Measurements from ENCODE around the gene RYR2.
"Not testable (repeated sequence)": the region's sequence is repeated elsewhere in the genome, so short reads cannot be mapped to it uniquely, and the experiment has no call there.

The RYR2 gene

GRCh38 chr1:237091691-237092090 is 49.7 kb downstream of the RYR2 start:
- DNase-seq: no peak

GRCh38 chr1:237093691-237094090 is 51.7 kb downstream of the RYR2 start:
- no peak for DNase-seq

GRCh38 chr1:237098541-237098940 is 56.6 kb downstream of the RYR2 start:
- no peak for DNase-seq

GRCh38 chr1:237103021-237103420 is 61.0 kb downstream of the RYR2 start:
- no peak for DNase-seq

GRCh38 chr1:237104096-237104495 is 62.1 kb downstream of the RYR2 start:
- DNase-seq: no peak

GRCh38 chr1:237105826-237106225 is 63.8 kb downstream of the RYR2 start:
- no peak for DNase-seq

GRCh38 chr1:237108297-237109040 is 66.5 kb downstream of the RYR2 start:
- no peak for DNase-seq

GRCh38 chr1:237111807-237112206 is 69.8 kb downstream of the RYR2 start:
- no peak for DNase-seq

- no peak for DNase-seq
Observed at GRCh38 chr1:237112663-237113062, 70.7 kb downstream of the RYR2 start.

- DNase-seq: no peak
Observed at GRCh38 chr1:237115035-237115434, 73.1 kb downstream of the RYR2 start.

- DNase-seq: no peak
Observed at GRCh38 chr1:237119091-237119490, 77.1 kb downstream of the RYR2 start.

- DNase-seq: no peak
Observed at GRCh38 chr1:237120683-237121082, 78.7 kb downstream of the RYR2 start.

GRCh38 chr1:237124856-237125462 is 83.0 kb downstream of the RYR2 start:
- DNase-seq: no peak

GRCh38 chr1:237126180-237126579 is 84.2 kb downstream of the RYR2 start:
- no peak for DNase-seq

- not testable (repeated sequence) for DNase-seq
Observed at GRCh38 chr1:237127301-237127700, 85.3 kb downstream of the RYR2 start.

- no peak for DNase-seq
Observed at GRCh38 chr1:237133921-237134320, 91.9 kb downstream of the RYR2 start.

- DNase-seq: no peak
Observed at GRCh38 chr1:237134929-237135328, 92.9 kb downstream of the RYR2 start.

GRCh38 chr1:237138551-237138950 is 96.6 kb downstream of the RYR2 start:
- no peak for DNase-seq

- DNase-seq: no peak
Observed at GRCh38 chr1:237139732-237140131, 97.7 kb downstream of the RYR2 start.

GRCh38 chr1:237140986-237141385 is 99.0 kb downstream of the RYR2 start:
- DNase-seq: no peak

- DNase-seq: no peak
Observed at GRCh38 chr1:237141502-237141901, 99.5 kb downstream of the RYR2 start.

- no peak for DNase-seq
Observed at GRCh38 chr1:237145379-237146135, 103.6 kb downstream of the RYR2 start.

- no peak for DNase-seq
Observed at GRCh38 chr1:237146241-237146640, 104.3 kb downstream of the RYR2 start.

- no peak for DNase-seq
Observed at GRCh38 chr1:237149857-237150256, 107.9 kb downstream of the RYR2 start.

All from activated gamma-delta T cell treated with Interleukin-2 at 50 U/mL for 16 hours (primary cell).